ENCODE data around the gene NPHS1. TPM values are rescaled to one million over a fixed set of nuclear protein-coding genes. Genes with fewer than 3 reads are reported as not detected.
"Not testable (repeated sequence)": the region's sequence is repeated elsewhere in the genome, so short reads cannot be mapped to it uniquely, and the experiment has no call there.

The NPHS1 gene
- total RNA-seq, 4 donors from 2014 or later = 0.48 to 1.5 TPM; not detected in 2

GRCh38 chr19:35797663-35798062 is 54.6 kb downstream of the NPHS1 start:
- DNase-seq (ENCODE audit: low spot score) (no peak), ATAC-seq (ENCODE audit: low FRiP score) (peak; percentile 39)
- TF ChIP-seq CTCF (IDR thresholded peaks at IDR 0.05) = no peak

- peak; percentile 24 for ATAC-seq (ENCODE audit: low FRiP score)
- TF ChIP-seq CTCF (IDR thresholded peaks at IDR 0.05) = no peak
- DNase-seq (ENCODE audit: low spot score) = no peak
Measured at GRCh38 chr19:35796645-35797542, 55.4 kb downstream of the NPHS1 start.

GRCh38 chr19:35795564-35795963 is 56.7 kb downstream of the NPHS1 start:
- DNase-seq (ENCODE audit: low spot score); ATAC-seq (ENCODE audit: low FRiP score): not testable (repeated sequence)

- DNase-seq (ENCODE audit: low spot score) = no peak
- no peak for ATAC-seq (ENCODE audit: low FRiP score)
- no peak for TF ChIP-seq CTCF (IDR thresholded peaks at IDR 0.05)
Measured at GRCh38 chr19:35793381-35794165, 58.7 kb downstream of the NPHS1 start.

GRCh38 chr19:35792888-35793287 is 59.4 kb downstream of the NPHS1 start:
- TF ChIP-seq CTCF (IDR thresholded peaks at IDR 0.05) = no peak
- no peak for ATAC-seq (ENCODE audit: low FRiP score)
- no peak for DNase-seq (ENCODE audit: low spot score)

- no peak for ATAC-seq (ENCODE audit: low FRiP score)
- no peak for TF ChIP-seq CTCF (IDR thresholded peaks at IDR 0.05)
- no peak for DNase-seq (ENCODE audit: low spot score)
Measured at GRCh38 chr19:35792312-35792711, 60.0 kb downstream of the NPHS1 start.

- ATAC-seq (ENCODE audit: low FRiP score) (no peak), DNase-seq (ENCODE audit: low spot score) (no peak)
- no peak for TF ChIP-seq CTCF (IDR thresholded peaks at IDR 0.05)
Measured at GRCh38 chr19:35791814-35792279, 60.5 kb downstream of the NPHS1 start.
